Body of pancreas (tissue), 4 donors: ENCODE results near the gene EIF2AK3. TPM values are rescaled to one million over a fixed set of nuclear protein-coding genes. Genes with fewer than 3 reads are reported as not detected.
A peak's percentile ranks its signal among the peaks of the same experiment; 100 is the strongest.

Experiments used
- ATAC-seq: fragments of 150-250 bp; one replicate; pipeline ENCODE4 v1.9.1; 2016
- DNase-seq, 4 donors: peaks; one replicate each; pipeline ENCODE4 v3.0.0-alpha.2; 2019
- H3K27ac ChIP-seq, 4 donors: fragments of 200-600 bp; sonication (generic); 1 replicate in 3 of 4; 2 replicates in 1 of 4; pipeline versions ENCODE4 v1.5.1 to v1.6.1; 2016 to 2019; ENCODE audit warnings: mild to moderate bottlenecking in 1 of 4, mixed read lengths in 1 of 4, moderate library complexity in 1 of 4
- H3K27me3 ChIP-seq, 2 donors: fragments of 200-600 bp; sonication (generic); one replicate each; pipeline ENCODE4 v1.6.0; 2016; ENCODE audit warnings: mild to moderate bottlenecking in 1 of 2
- H3K36me3 ChIP-seq, 2 donors: fragments of 200-600 bp; sonication (generic); replicated peaks in 1 of 2; 2 replicates each; pipeline ENCODE4 v1.5.1; 2016; ENCODE audit warnings: low read depth in 2 of 2; ENCODE audit not compliant: insufficient read depth in 1 of 2
- H3K4me1 ChIP-seq: fragments of 200-600 bp; sonication (generic); one replicate; pipeline ENCODE4 v1.6.0; 2016
- H3K4me3 ChIP-seq, 2 donors: fragments of 200-600 bp; sonication (generic); 1 replicate in 1 of 2; 2 replicates in 1 of 2; pipeline ENCODE4 v1.5.1; 2016 to 2019
- H3K9me3 ChIP-seq, 3 donors: fragments of 200-600 bp; sonication (generic); 1 replicate in 2 of 3; 2 replicates in 1 of 3; pipeline ENCODE4 v1.5.1; 2016
- POLR2A ChIP-seq, 3 donors: fragments of 450-650 bp; IDR thresholded peaks; one replicate each; pipeline ENCODE4 v1.6.1; 2016; ENCODE audit warnings: antibody characterized with exemption in 3 of 3, mild to moderate bottlenecking in 2 of 3
- WGBS, 2 donors: methylation state at CpG; one replicate each; pipeline ENCODE4 v1.1.5; 2017; 5-methylcytosine and 5-hydroxymethylcytosine counted together
- intact Hi-C: fragments of 100-400 bp; cut with DNase I; formaldehyde crosslinking; loops from one replicate; pipeline ENCODE4 v1.15.1; 2023
- total RNA-seq, 2 donors: library from RNA; depleted of rRNA; stranded (reverse); fragments of >200 nt; gene quantifications; one replicate each; pipeline ENCODE4 v1.1.0, GENCODE V29; 2016
- TF ChIP-seq, protein P1 (sequence below), 7 experiments: fragments of 450-650 bp in 4 of 7; fragments of 200-600 bp in 3 of 7; sonication (generic) in 3 of 7; IDR thresholded peaks; one replicate each; pipeline ENCODE4 v1.5.1; 2016 to 2019; ENCODE audit warnings: antibody characterized with exemption in 7 of 7

The EIF2AK3 gene
- total RNA-seq, 2 donors from 2014 or later: 42.5 to 43.6 TPM

DNA sequence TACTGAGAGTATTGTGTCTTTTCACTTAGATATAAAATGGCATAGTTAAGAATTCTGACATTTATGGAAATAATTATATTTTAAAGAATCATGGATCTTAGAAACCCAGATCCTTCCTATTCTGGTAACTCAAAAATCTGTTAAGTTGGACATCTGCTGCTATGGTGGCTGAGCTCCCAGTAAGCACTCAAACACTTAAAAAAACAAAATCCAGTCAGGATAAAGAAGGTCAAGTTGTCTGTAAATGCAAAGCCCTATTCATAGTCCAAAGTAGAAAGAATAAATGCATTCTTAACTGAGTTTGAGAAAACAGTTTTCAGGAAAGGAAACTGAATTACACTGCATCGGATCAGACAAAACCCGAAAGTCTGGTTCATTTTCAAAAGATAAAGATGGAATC, 35.6 kb downstream of the EIF2AK3 start:
- H3K9me3 ChIP-seq: no peaks in the 10 kb centered on the region
- WGBS, 2 donors: 47 to 57% methylated on average over 2 of the region's 2 CpGs
- no peak for TF ChIP-seq POLR2A (IDR thresholded peaks at IDR 0.05)
- TF ChIP-seq, protein P1, sequence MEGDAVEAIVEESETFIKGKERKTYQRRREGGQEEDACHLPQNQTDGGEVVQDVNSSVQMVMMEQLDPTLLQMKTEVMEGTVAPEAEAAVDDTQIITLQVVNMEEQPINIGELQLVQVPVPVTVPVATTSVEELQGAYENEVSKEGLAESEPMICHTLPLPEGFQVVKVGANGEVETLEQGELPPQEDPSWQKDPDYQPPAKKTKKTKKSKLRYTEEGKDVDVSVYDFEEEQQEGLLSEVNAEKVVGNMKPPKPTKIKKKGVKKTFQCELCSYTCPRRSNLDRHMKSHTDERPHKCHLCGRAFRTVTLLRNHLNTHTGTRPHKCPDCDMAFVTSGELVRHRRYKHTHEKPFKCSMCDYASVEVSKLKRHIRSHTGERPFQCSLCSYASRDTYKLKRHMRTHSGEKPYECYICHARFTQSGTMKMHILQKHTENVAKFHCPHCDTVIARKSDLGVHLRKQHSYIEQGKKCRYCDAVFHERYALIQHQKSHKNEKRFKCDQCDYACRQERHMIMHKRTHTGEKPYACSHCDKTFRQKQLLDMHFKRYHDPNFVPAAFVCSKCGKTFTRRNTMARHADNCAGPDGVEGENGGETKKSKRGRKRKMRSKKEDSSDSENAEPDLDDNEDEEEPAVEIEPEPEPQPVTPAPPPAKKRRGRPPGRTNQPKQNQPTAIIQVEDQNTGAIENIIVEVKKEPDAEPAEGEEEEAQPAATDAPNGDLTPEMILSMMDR (IDR thresholded peaks at IDR 0.05): no peak
- no peak overlapping the region for H3K4me3 ChIP-seq
- H3K27ac ChIP-seq: peak overlapping the region in 3 of 4 donors; percentile 39 to 47 (median 42)
- H3K27me3 ChIP-seq: no peaks in the 10 kb centered on the region
- ATAC-seq: no peak
- DNase-seq: no peak
- intact Hi-C loops: loop anchor here (5.0 kb wide), 1 partner anchor 86 kb away; no protein-coding TSS in a partner anchor
- peaks cover 19% of the 10 kb centered on the region for H3K4me1 ChIP-seq
- peaks cover 5 to 20% of the 10 kb centered on the region in 2 donors for H3K36me3 ChIP-seq

DNA sequence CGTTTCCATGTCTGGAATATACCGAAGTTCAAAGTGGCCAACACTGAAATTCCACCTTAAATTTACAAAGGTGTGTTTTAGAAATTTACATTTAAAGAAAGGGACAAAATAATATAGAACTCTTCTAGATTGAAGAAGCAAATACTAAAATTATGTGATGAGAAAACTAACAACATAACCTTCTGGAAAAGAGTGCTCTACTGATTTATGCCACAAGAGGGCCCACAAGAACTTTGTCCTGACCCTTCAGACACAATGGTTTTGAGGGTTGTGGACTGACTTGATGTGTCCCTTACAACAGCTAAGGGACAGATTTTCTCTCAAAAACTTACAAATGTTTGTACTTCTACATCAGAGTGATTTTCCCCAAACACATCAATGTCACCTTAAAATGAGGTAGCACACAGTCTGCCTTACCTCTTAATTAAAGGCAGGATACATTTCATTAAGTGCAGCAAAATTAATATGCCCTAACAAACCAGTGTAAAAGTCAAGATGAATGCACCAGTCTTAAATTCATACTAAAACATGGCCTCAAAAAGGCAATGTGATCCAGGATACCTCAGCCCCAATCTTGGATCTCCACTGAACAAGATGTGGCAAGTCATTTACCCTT, 36.2 kb downstream of the EIF2AK3 start:
- Histone ChIP-seq H3K9me3 (no peaks in the 10 kb centered on the region), H3K27me3 (no peaks in the 10 kb centered on the region), H3K4me1 (peaks cover 13% of the 10 kb centered on the region), H3K36me3 (peaks cover 5 to 20% of the 10 kb centered on the region in 2 donors), H3K27ac (peak overlapping the region in 3 of 4 donors; percentile 39 to 47 (median 42)), H3K4me3 (no peak overlapping the region)
- no peak for TF ChIP-seq POLR2A (IDR thresholded peaks at IDR 0.05)
- TF ChIP-seq, protein P1 (IDR thresholded peaks at IDR 0.05): peak; percentile 29 to 86 (median 74)
- intact Hi-C loops: loop anchor here (5.0 kb wide), 1 partner anchor 86 kb away; no protein-coding TSS in a partner anchor
- WGBS, 2 donors: 79 to 94% methylated on average over 2 of the region's 2 CpGs
- ATAC-seq: peak; percentile 93
- DNase-seq: peak; percentile 51 to 67 (median 54)

DNA sequence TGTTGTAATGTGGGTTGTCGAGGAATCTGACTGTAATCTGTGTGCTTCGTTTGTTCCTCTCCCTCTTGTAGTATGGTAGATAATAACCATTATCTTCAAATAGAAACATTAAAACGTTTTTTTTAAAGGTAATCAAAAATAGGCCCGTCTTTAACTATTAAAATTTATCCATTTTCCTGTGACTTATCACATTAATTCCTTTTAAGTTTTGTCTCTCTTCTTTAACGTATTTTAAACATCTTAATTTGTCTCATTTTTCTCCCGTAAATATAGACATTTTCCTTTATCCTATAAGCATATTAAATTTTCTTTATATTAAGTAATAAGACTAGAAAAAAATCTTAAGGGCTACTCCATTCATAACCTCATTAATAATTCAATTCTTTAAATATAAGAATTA, 41.3 kb downstream of the EIF2AK3 start:
- H3K36me3 ChIP-seq: peaks cover 5 to 34% of the 10 kb centered on the region in 2 donors
- 78 to 83% methylated on average over 6 of the region's 6 CpGs for WGBS, 2 donors

DNA sequence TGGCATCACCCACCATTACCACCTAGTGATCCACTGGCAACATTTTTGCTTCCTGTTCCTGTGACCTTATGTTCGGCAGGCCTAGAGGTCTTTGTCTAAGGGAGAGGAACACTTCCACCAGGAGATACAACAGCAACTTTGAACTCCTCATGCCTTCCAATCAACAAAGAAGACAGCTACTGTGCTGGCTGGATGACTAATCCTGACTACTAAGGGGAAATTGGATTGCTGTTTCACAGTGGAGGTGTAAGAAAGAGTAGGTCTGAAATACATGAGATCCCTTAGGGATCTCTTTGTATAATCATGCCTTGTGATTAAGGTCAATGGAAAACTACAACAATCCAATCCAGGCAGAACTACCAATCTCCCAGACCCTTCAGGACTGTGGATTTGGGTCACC, 45.2 kb downstream of the EIF2AK3 start:
- 50 to 100% methylated on average over 1 of the region's 1 CpG for WGBS, 2 donors
- no peak overlapping the region for H3K27ac ChIP-seq

More for the DNA sequence above, 41.3 kb downstream of the EIF2AK3 start:
- ATAC-seq (no peak), DNase-seq (no peak)
- intact Hi-C loops: no loop called here
- no peaks in the 10 kb centered on the region for H3K9me3 ChIP-seq
- H3K27me3 ChIP-seq: no peaks in the 10 kb centered on the region
- no peak for TF ChIP-seq POLR2A (IDR thresholded peaks at IDR 0.05)
- TF ChIP-seq, protein P1 (IDR thresholded peaks at IDR 0.05): no peak
- H3K4me1 ChIP-seq: peaks cover 2% of the 10 kb centered on the region
- no peak overlapping the region for H3K27ac ChIP-seq
- H3K4me3 ChIP-seq: no peak overlapping the region

More for the DNA sequence above, 45.2 kb downstream of the EIF2AK3 start:
- no peaks in the 10 kb centered on the region for H3K27me3 ChIP-seq
- intact Hi-C loops: no loop called here
- H3K4me1 ChIP-seq: no peaks in the 10 kb centered on the region
- TF ChIP-seq, protein P1 (IDR thresholded peaks at IDR 0.05): no peak
- TF ChIP-seq POLR2A (IDR thresholded peaks at IDR 0.05): no peak
- H3K4me3 ChIP-seq: no peak overlapping the region
- no peaks in the 10 kb centered on the region for H3K9me3 ChIP-seq
- H3K36me3 ChIP-seq: peaks cover 0 to 33% of the 10 kb centered on the region in 2 donors
- DNase-seq: no peak
- ATAC-seq: no peak
